ENCODE measurements around the gene IL9.

The IL9 gene

DNA sequence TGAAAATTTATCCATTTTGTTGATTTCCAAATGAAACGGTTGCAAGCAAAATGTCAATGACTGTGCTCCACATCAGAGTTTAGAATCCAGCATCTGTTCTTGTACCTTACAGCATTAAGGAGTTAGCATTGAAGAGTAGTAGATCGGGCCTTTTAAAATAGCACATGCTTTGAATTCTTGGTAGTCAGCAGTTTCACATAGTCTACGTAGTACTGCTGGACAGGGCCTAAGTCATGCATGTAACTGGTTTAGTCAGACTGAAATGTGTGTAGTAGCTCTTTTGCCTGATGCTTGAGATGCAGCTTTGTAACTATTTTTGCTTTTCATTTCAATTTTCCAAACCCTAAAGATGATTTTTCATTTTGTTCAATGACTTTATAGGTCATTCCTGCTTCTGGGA is 39.3 kb upstream of the IL9 start:
- TF ChIP-seq, protein P1, sequence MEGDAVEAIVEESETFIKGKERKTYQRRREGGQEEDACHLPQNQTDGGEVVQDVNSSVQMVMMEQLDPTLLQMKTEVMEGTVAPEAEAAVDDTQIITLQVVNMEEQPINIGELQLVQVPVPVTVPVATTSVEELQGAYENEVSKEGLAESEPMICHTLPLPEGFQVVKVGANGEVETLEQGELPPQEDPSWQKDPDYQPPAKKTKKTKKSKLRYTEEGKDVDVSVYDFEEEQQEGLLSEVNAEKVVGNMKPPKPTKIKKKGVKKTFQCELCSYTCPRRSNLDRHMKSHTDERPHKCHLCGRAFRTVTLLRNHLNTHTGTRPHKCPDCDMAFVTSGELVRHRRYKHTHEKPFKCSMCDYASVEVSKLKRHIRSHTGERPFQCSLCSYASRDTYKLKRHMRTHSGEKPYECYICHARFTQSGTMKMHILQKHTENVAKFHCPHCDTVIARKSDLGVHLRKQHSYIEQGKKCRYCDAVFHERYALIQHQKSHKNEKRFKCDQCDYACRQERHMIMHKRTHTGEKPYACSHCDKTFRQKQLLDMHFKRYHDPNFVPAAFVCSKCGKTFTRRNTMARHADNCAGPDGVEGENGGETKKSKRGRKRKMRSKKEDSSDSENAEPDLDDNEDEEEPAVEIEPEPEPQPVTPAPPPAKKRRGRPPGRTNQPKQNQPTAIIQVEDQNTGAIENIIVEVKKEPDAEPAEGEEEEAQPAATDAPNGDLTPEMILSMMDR (IDR thresholded peaks at IDR 0.05; ENCODE audit: extremely low read depth, insufficient read depth, missing control alignments) = no peak
- in situ Hi-C loops (cut with MboI; ENCODE audit: low pct_unique_long_range_greater_than_20kb, low sequenced_read_pairs, unreplicated experiment) = no loop called here
- no peak for DNase-seq (ENCODE audit: low spot score)

DNA sequence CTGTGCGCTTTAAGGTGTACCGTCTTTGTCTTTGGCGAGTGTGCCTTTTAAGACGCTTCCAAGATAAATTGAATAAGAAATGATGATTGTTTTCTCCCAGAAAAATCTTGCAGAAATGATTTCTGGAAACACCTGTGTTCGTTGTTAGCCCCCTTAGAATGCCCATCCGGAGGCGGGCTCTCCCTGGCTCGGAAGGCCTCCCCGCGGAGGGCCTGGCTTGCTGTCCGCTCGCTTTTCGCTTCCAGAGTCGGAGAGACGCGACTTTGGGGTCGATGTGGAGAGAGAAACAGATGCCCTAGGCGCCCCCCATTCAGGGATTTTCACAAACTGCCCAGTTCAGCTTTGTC is 35.3 kb upstream of the IL9 start:
- in situ Hi-C loops (cut with MboI; ENCODE audit: low pct_unique_long_range_greater_than_20kb, low sequenced_read_pairs, unreplicated experiment) = no loop called here
- TF ChIP-seq, protein P1 (IDR thresholded peaks at IDR 0.05; ENCODE audit: extremely low read depth, insufficient read depth, missing control alignments) = no peak
- no peak for DNase-seq (ENCODE audit: low spot score)

DNA sequence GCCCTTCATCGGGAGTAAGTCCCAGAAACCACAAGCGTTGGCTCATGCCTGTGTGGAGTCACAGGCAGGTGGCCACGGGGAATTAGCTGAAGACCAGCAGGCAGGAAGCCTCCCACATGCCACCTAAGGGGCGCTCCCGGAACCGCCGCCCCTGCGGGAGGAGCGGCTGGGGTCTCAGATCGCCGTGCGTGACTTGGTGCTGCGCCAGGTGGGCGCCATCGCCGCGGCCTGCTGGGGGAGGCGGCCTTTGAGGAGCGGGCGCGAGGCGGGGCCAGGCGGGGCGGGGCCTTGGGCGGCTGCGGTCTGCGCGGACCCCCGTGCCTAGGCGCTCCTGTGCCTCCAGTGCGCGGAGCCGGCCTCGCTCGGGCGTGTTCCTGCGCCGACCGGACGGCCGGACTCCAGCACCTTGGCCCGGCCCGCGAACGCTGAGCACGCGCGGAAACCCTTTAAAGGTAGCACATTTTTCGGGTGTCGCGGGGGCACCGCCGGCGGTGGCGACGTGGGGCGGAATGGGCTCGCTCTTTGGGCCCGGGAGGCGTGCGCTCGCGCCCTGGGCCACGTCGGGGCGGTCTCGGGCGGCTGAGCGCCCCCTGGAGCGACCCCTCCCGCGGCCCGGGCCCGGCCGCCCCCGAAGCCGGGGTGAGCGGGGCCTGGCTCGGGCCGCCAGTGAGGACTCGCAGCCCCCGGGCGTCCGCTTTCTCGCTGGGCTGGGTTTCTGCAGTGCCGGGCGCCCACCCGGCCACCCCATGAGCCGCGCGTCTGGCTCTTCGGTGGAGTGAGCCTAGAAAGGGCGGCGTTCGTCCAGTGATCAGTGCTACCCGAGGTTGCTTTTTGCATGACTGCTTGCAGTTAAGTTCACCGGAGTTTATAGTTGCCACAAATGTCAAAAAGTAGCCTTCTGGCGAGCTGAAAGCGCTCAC is 34.6 kb upstream of the IL9 start:
- in situ Hi-C loops (cut with MboI; ENCODE audit: low pct_unique_long_range_greater_than_20kb, low sequenced_read_pairs, unreplicated experiment) = no loop called here
- DNase-seq (ENCODE audit: low spot score) = peak; percentile 9

DNA sequence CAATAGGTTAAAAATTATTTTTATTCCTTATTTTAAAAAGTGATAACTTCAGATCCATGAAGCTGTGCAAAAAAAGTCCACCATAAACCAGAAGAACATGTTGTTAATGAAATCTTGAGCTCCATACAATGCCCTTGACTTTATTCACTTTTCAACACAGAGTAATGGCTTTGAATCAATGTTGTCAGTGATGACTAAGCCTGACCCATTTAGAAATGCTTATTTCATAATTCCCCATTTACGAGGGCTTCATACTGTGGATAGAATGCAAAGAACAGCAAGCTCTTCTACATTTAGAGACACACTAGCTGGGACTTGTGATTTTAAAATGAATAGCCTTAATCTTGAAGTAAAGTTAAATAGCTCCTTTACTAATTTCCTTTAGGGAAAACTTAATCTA is 25.7 kb upstream of the IL9 start:
- in situ Hi-C loops (cut with MboI; ENCODE audit: low pct_unique_long_range_greater_than_20kb, low sequenced_read_pairs, unreplicated experiment) = no loop called here
- DNase-seq (ENCODE audit: low spot score) = no peak
- TF ChIP-seq, protein P1 (IDR thresholded peaks at IDR 0.05; ENCODE audit: extremely low read depth, insufficient read depth, missing control alignments) = no peak

More for the DNA sequence above, 34.6 kb upstream of the IL9 start:
- TF ChIP-seq, protein P1 (IDR thresholded peaks at IDR 0.05; ENCODE audit: extremely low read depth, insufficient read depth, missing control alignments) = no peak

DNA sequence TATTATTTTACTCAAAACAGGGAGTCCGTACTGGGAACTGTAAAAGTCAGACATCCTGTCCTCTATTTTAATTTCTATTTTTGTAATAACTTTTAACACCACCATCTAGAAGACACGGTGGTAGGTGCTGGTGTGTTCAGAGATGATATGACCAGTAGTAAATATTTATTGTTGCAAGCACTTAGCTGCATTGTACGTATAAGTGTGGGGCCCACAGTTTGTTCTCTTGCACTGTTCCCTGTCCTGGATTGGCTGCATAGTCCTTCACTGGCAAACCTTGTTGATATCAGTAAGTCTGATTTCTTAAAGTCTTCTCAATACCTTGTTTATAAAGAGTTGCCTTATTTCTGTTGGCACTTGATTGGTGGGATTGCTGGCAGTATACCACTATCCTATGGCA is 24.6 kb upstream of the IL9 start:
- DNase-seq (ENCODE audit: low spot score) = no peak
- TF ChIP-seq, protein P1 (IDR thresholded peaks at IDR 0.05; ENCODE audit: extremely low read depth, insufficient read depth, missing control alignments) = no peak
- in situ Hi-C loops (cut with MboI; ENCODE audit: low pct_unique_long_range_greater_than_20kb, low sequenced_read_pairs, unreplicated experiment) = no loop called here

DNA sequence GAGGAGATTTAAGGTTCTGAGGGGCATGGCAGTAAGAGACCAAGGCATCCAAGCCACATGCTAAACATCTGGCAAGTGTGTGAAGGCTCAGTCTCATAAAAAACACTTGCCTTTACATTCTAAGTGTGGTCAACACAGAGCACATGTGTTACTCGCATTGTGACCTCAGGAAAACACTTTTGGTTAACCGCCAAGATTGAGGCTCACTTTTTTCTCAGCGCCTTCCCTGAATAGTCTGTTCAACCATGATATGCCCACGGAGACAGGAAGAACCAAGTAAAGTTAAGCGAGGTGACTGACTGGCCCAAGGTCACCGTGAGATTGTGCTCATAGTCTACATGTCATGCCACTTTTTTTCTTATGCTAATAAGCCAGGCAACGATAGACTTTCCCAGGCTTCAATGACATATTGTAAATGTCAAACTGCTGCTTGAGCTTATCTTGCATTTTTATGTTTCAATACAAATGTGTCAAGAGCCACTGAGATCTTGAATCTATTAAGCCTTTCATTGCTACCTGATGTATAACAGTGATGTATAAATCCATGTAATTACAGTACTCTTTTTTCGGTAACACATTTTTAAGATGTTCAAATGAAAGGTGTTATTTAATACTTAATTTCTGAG is 21.1 kb upstream of the IL9 start:
- in situ Hi-C loops (cut with MboI; ENCODE audit: low pct_unique_long_range_greater_than_20kb, low sequenced_read_pairs, unreplicated experiment) = no loop called here
- no peak for DNase-seq (ENCODE audit: low spot score)
- TF ChIP-seq, protein P1 (IDR thresholded peaks at IDR 0.05; ENCODE audit: extremely low read depth, insufficient read depth, missing control alignments) = no peak
